Measurements from ENCODE around the gene IQCN.

Gene IQCN

GRCh38 chr19:18218159-18218558, 56.1 kb downstream of the IQCN start:
- H3K4me3 ChIP-seq (ENCODE audit: insufficient read depth in 1 of 2, low read depth in 1 of 2, low read length in 2 of 2), result no peak overlapping the region
- H3K23ac ChIP-seq (ENCODE audit: low read length in 2 of 2), result peak overlapping the region in 1 of 2 experiments; percentile 41
- H3K27ac ChIP-seq (ENCODE audit: low read length, poor library complexity, severe bottlenecking), result no peak overlapping the region
- no peak overlapping the region for H3K9ac ChIP-seq (ENCODE audit: low read length)
- H3K4me1 ChIP-seq (ENCODE audit: control insufficient read depth, insufficient read depth, low read depth, low read length), result peaks cover 5% of the 10 kb centered on the region
- H3K14ac ChIP-seq (ENCODE audit: low read length in 2 of 2), result no peak overlapping the region
- no peaks in the 10 kb centered on the region for H3K9me3 ChIP-seq (ENCODE audit: control insufficient read depth, low read length)
- H2BK120ac ChIP-seq (ENCODE audit: low read depth, low read length), result no peak overlapping the region
- no peak overlapping the region for H4K8ac ChIP-seq (ENCODE audit: low read length)
- H2BK5ac ChIP-seq (ENCODE audit: low read depth, low read length, poor library complexity, severe bottlenecking), result no peak overlapping the region
- peaks cover 6 to 26% of the 10 kb centered on the region in 2 experiments for H3K27me3 ChIP-seq (ENCODE audit: control insufficient read depth in 1 of 2, insufficient read depth in 1 of 2, low read length in 2 of 2)
- DNase-seq, result no peak
- H2BK12ac ChIP-seq (ENCODE audit: low read length in 2 of 2), result no peak overlapping the region
- H3K4ac ChIP-seq (ENCODE audit: low read depth in 1 of 2, low read length in 2 of 2), result no peak overlapping the region
- no peaks in the 10 kb centered on the region for H3K79me1 ChIP-seq (replicated peaks; ENCODE audit: low read length, poor library complexity, severe bottlenecking)
- no peak overlapping the region for H2AK5ac ChIP-seq (ENCODE audit: low read length, severe bottlenecking)
- no peak overlapping the region for H2BK15ac ChIP-seq (ENCODE audit: low read depth, poor library complexity, severe bottlenecking)
- no peak overlapping the region for H2AFZ ChIP-seq (ENCODE audit: low read depth, low read length)
- H3K36me3 ChIP-seq (ENCODE audit: control insufficient read depth in 1 of 2, insufficient read depth in 2 of 2, low read depth in 1 of 2, low read length in 2 of 2), result no peaks in the 10 kb centered on the region
- WGBS, result 82% methylated on average over 17 of the region's 17 CpGs
- H4K91ac ChIP-seq (ENCODE audit: low read length), result no peak overlapping the region
- H3K4me2 ChIP-seq (ENCODE audit: low read length, poor library complexity, severe bottlenecking), result no peak overlapping the region
- no peak overlapping the region for H3K18ac ChIP-seq (ENCODE audit: low read depth in 1 of 2, low read length in 2 of 2)

GRCh38 chr19:18216789-18217188, 57.5 kb downstream of the IQCN start:
- Histone ChIP-seq H3K36me3 (ENCODE audit: control insufficient read depth in 1 of 2, insufficient read depth in 2 of 2, low read depth in 1 of 2, low read length in 2 of 2) (no peaks in the 10 kb centered on the region), H3K27me3 (ENCODE audit: control insufficient read depth in 1 of 2, insufficient read depth in 1 of 2, low read length in 2 of 2) (peaks cover 3 to 26% of the 10 kb centered on the region in 2 experiments), H3K4me1 (ENCODE audit: control insufficient read depth, insufficient read depth, low read depth, low read length) (peaks cover 5% of the 10 kb centered on the region), H2BK5ac (ENCODE audit: low read depth, low read length, poor library complexity, severe bottlenecking) (no peak overlapping the region), H3K27ac (ENCODE audit: low read length, poor library complexity, severe bottlenecking) (no peak overlapping the region), H3K79me1 (replicated peaks; ENCODE audit: low read length, poor library complexity, severe bottlenecking) (no peaks in the 10 kb centered on the region), H3K9ac (ENCODE audit: low read length) (no peak overlapping the region), H2BK12ac (ENCODE audit: low read length in 2 of 2) (no peak overlapping the region), H3K14ac (ENCODE audit: low read length in 2 of 2) (no peak overlapping the region), H4K8ac (ENCODE audit: low read length) (no peak overlapping the region), H2AFZ (ENCODE audit: low read depth, low read length) (no peak overlapping the region), H3K4me2 (ENCODE audit: low read length, poor library complexity, severe bottlenecking) (no peak overlapping the region), H3K4ac (ENCODE audit: low read depth in 1 of 2, low read length in 2 of 2) (no peak overlapping the region), H3K9me3 (ENCODE audit: control insufficient read depth, low read length) (no peaks in the 10 kb centered on the region), H2AK5ac (ENCODE audit: low read length, severe bottlenecking) (no peak overlapping the region), H4K91ac (ENCODE audit: low read length) (no peak overlapping the region), H3K4me3 (ENCODE audit: insufficient read depth in 1 of 2, low read depth in 1 of 2, low read length in 2 of 2) (no peak overlapping the region), H3K23ac (ENCODE audit: low read length in 2 of 2) (no peak overlapping the region), H2BK15ac (ENCODE audit: low read depth, poor library complexity, severe bottlenecking) (no peak overlapping the region), H2BK120ac (ENCODE audit: low read depth, low read length) (no peak overlapping the region), H3K18ac (ENCODE audit: low read depth in 1 of 2, low read length in 2 of 2) (no peak overlapping the region)
- 75% methylated on average over 8 of the region's 8 CpGs for WGBS
- no peak for DNase-seq

- WGBS, result 62% methylated on average over 5 of the region's 7 CpGs
- H3K18ac ChIP-seq (ENCODE audit: low read depth in 1 of 2, low read length in 2 of 2), result no peak overlapping the region
- H3K4me2 ChIP-seq (ENCODE audit: low read length, poor library complexity, severe bottlenecking), result no peak overlapping the region
- DNase-seq, result no peak
- no peak overlapping the region for H3K27ac ChIP-seq (ENCODE audit: low read length, poor library complexity, severe bottlenecking)
- H3K4me1 ChIP-seq (ENCODE audit: control insufficient read depth, insufficient read depth, low read depth, low read length), result peaks cover 5% of the 10 kb centered on the region
- no peak overlapping the region for H3K4ac ChIP-seq (ENCODE audit: low read depth in 1 of 2, low read length in 2 of 2)
- H2BK5ac ChIP-seq (ENCODE audit: low read depth, low read length, poor library complexity, severe bottlenecking), result no peak overlapping the region
- H2BK120ac ChIP-seq (ENCODE audit: low read depth, low read length), result no peak overlapping the region
- no peak overlapping the region for H2AFZ ChIP-seq (ENCODE audit: low read depth, low read length)
- H3K9ac ChIP-seq (ENCODE audit: low read length), result peak overlapping the region; percentile 44
- no peaks in the 10 kb centered on the region for H3K36me3 ChIP-seq (ENCODE audit: control insufficient read depth in 1 of 2, insufficient read depth in 2 of 2, low read depth in 1 of 2, low read length in 2 of 2)
- no peak overlapping the region for H4K91ac ChIP-seq (ENCODE audit: low read length)
- H4K8ac ChIP-seq (ENCODE audit: low read length), result no peak overlapping the region
- H3K9me3 ChIP-seq (ENCODE audit: control insufficient read depth, low read length), result no peaks in the 10 kb centered on the region
- H2BK12ac ChIP-seq (ENCODE audit: low read length in 2 of 2), result no peak overlapping the region
- no peak overlapping the region for H3K4me3 ChIP-seq (ENCODE audit: insufficient read depth in 1 of 2, low read depth in 1 of 2, low read length in 2 of 2)
- no peak overlapping the region for H2BK15ac ChIP-seq (ENCODE audit: low read depth, poor library complexity, severe bottlenecking)
- peaks cover 0 to 26% of the 10 kb centered on the region in 2 experiments for H3K27me3 ChIP-seq (ENCODE audit: control insufficient read depth in 1 of 2, insufficient read depth in 1 of 2, low read length in 2 of 2)
- H3K14ac ChIP-seq (ENCODE audit: low read length in 2 of 2), result no peak overlapping the region
- H3K23ac ChIP-seq (ENCODE audit: low read length in 2 of 2), result no peak overlapping the region
- H3K79me1 ChIP-seq (replicated peaks; ENCODE audit: low read length, poor library complexity, severe bottlenecking), result no peaks in the 10 kb centered on the region
- H2AK5ac ChIP-seq (ENCODE audit: low read length, severe bottlenecking), result no peak overlapping the region
These were observed 59.3 kb downstream of the IQCN start for GRCh38 chr19:18214779-18215433.

- no peak overlapping the region for H3K27ac ChIP-seq (ENCODE audit: low read length, poor library complexity, severe bottlenecking)
- H3K4me3 ChIP-seq (ENCODE audit: insufficient read depth in 1 of 2, low read depth in 1 of 2, low read length in 2 of 2), result no peak overlapping the region
- peaks cover 0 to 11% of the 10 kb centered on the region in 2 experiments for H3K27me3 ChIP-seq (ENCODE audit: control insufficient read depth in 1 of 2, insufficient read depth in 1 of 2, low read length in 2 of 2)
- no peak overlapping the region for H2BK15ac ChIP-seq (ENCODE audit: low read depth, poor library complexity, severe bottlenecking)
- no peak overlapping the region for H2BK12ac ChIP-seq (ENCODE audit: low read length in 2 of 2)
- no peak overlapping the region for H2AK5ac ChIP-seq (ENCODE audit: low read length, severe bottlenecking)
- H3K23ac ChIP-seq (ENCODE audit: low read length in 2 of 2), result no peak overlapping the region
- H2AFZ ChIP-seq (ENCODE audit: low read depth, low read length), result no peak overlapping the region
- H3K4me1 ChIP-seq (ENCODE audit: control insufficient read depth, insufficient read depth, low read depth, low read length), result peaks cover 3% of the 10 kb centered on the region
- no peak overlapping the region for H3K9ac ChIP-seq (ENCODE audit: low read length)
- no peaks in the 10 kb centered on the region for H3K79me1 ChIP-seq (replicated peaks; ENCODE audit: low read length, poor library complexity, severe bottlenecking)
- no peak overlapping the region for H3K4me2 ChIP-seq (ENCODE audit: low read length, poor library complexity, severe bottlenecking)
- H3K36me3 ChIP-seq (ENCODE audit: control insufficient read depth in 1 of 2, insufficient read depth in 2 of 2, low read depth in 1 of 2, low read length in 2 of 2), result no peaks in the 10 kb centered on the region
- no peak overlapping the region for H2BK5ac ChIP-seq (ENCODE audit: low read depth, low read length, poor library complexity, severe bottlenecking)
- 94% methylated on average over 14 of the region's 14 CpGs for WGBS
- no peak overlapping the region for H2BK120ac ChIP-seq (ENCODE audit: low read depth, low read length)
- H3K4ac ChIP-seq (ENCODE audit: low read depth in 1 of 2, low read length in 2 of 2), result no peak overlapping the region
- H3K14ac ChIP-seq (ENCODE audit: low read length in 2 of 2), result peak overlapping the region in 1 of 2 experiments; percentile 26
- DNase-seq, result no peak
- H3K18ac ChIP-seq (ENCODE audit: low read depth in 1 of 2, low read length in 2 of 2), result no peak overlapping the region
- H4K8ac ChIP-seq (ENCODE audit: low read length), result no peak overlapping the region
- H4K91ac ChIP-seq (ENCODE audit: low read length), result no peak overlapping the region
- no peaks in the 10 kb centered on the region for H3K9me3 ChIP-seq (ENCODE audit: control insufficient read depth, low read length)
These were observed 62.6 kb downstream of the IQCN start for GRCh38 chr19:18211683-18212082.

All from mesenchymal stem cell (in vitro differentiated cells and primary cell).